HL-60 (cell line): ENCODE data around the gene AK8.

Experiments used
- DNase-seq, 2 experiments: peaks; one replicate each; pipeline ENCODE4 v3.0.0-alpha.2; 2010 to 2020; ENCODE audit warnings: low read depth in 1 of 2, low spot score in 1 of 2
- H3K27ac ChIP-seq: fragments of 250-450 bp; sonication (Bioruptor Pico); replicated peaks from 2 replicates; pipeline ENCODE4 v1.5.1; 2020; ENCODE audit warnings: mild to moderate bottlenecking, moderate library complexity
- H3K27me3 ChIP-seq: fragments of 250-450 bp; sonication (Bioruptor Pico); 2 replicates; pipeline ENCODE4 v1.5.1; 2021; ENCODE audit warnings: mild to moderate bottlenecking, moderate library complexity; ENCODE audit not compliant: insufficient read depth, poor library complexity, severe bottlenecking
- H3K4me3 ChIP-seq: replicated peaks from 2 replicates; pipeline ENCODE4 v1.5.1; 2011; ENCODE audit warnings: mild to moderate bottlenecking, control low read depth, low read length; ENCODE audit not compliant: insufficient read depth
- GABPA ChIP-seq: IDR thresholded peaks from 2 replicates; pipeline ENCODE4 v1.6.1; 2012; ENCODE audit warnings: low read depth
- POLR2AphosphoS5 ChIP-seq: IDR thresholded peaks from 2 replicates; pipeline ENCODE4 v1.6.1; 2012; ENCODE audit warnings: low read depth
- SPI1 ChIP-seq: IDR thresholded peaks from 2 replicates; pipeline ENCODE4 v1.6.1; 2012; ENCODE audit warnings: low read depth, mild to moderate bottlenecking, borderline replicate concordance
- TF ChIP-seq, protein P1 (sequence below): IDR thresholded peaks from one replicate; pipeline ENCODE4 v1.5.1; 2011; ENCODE audit warnings: low read length, control low read depth, inconsistent platforms; ENCODE audit not compliant: insufficient read depth
- TF ChIP-seq, protein P2 (sequence below): IDR thresholded peaks from 2 replicates; pipeline ENCODE4 v1.6.1; 2012; ENCODE audit warnings: low read depth; ENCODE audit not compliant: insufficient replicate concordance

The AK8 gene

DNA sequence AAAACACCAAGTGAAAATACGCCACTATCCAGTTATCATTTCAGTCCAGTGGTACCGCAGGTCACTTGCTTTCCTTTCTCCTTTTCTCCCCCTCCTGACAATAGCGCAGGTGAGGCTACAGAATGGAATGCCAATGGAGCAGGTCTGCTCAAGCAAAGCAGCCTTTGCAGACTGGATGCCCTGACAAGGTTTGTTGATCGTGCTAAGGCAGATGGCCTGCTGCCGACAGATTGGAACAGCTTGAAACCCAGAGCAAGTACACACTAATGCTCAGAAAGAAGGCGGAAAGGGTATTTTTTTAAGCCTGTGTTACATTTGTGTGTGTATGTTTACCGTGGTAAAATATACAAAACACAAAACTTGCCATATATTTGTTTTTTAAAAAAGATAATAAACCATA is 20.0 kb upstream of the AK8 start:
- Histone ChIP-seq H3K27me3 (no peaks in the 10 kb centered on the region), H3K4me3 (no peak overlapping the region), H3K27ac (no peak overlapping the region)
- no peak for DNase-seq
- TF ChIP-seq, protein P1, sequence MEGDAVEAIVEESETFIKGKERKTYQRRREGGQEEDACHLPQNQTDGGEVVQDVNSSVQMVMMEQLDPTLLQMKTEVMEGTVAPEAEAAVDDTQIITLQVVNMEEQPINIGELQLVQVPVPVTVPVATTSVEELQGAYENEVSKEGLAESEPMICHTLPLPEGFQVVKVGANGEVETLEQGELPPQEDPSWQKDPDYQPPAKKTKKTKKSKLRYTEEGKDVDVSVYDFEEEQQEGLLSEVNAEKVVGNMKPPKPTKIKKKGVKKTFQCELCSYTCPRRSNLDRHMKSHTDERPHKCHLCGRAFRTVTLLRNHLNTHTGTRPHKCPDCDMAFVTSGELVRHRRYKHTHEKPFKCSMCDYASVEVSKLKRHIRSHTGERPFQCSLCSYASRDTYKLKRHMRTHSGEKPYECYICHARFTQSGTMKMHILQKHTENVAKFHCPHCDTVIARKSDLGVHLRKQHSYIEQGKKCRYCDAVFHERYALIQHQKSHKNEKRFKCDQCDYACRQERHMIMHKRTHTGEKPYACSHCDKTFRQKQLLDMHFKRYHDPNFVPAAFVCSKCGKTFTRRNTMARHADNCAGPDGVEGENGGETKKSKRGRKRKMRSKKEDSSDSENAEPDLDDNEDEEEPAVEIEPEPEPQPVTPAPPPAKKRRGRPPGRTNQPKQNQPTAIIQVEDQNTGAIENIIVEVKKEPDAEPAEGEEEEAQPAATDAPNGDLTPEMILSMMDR = no peak
- TF ChIP-seq, protein P2, sequence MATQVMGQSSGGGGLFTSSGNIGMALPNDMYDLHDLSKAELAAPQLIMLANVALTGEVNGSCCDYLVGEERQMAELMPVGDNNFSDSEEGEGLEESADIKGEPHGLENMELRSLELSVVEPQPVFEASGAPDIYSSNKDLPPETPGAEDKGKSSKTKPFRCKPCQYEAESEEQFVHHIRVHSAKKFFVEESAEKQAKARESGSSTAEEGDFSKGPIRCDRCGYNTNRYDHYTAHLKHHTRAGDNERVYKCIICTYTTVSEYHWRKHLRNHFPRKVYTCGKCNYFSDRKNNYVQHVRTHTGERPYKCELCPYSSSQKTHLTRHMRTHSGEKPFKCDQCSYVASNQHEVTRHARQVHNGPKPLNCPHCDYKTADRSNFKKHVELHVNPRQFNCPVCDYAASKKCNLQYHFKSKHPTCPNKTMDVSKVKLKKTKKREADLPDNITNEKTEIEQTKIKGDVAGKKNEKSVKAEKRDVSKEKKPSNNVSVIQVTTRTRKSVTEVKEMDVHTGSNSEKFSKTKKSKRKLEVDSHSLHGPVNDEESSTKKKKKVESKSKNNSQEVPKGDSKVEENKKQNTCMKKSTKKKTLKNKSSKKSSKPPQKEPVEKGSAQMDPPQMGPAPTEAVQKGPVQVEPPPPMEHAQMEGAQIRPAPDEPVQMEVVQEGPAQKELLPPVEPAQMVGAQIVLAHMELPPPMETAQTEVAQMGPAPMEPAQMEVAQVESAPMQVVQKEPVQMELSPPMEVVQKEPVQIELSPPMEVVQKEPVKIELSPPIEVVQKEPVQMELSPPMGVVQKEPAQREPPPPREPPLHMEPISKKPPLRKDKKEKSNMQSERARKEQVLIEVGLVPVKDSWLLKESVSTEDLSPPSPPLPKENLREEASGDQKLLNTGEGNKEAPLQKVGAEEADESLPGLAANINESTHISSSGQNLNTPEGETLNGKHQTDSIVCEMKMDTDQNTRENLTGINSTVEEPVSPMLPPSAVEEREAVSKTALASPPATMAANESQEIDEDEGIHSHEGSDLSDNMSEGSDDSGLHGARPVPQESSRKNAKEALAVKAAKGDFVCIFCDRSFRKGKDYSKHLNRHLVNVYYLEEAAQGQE = no peak
- no peak for TF ChIP-seq POLR2AphosphoS5

DNA sequence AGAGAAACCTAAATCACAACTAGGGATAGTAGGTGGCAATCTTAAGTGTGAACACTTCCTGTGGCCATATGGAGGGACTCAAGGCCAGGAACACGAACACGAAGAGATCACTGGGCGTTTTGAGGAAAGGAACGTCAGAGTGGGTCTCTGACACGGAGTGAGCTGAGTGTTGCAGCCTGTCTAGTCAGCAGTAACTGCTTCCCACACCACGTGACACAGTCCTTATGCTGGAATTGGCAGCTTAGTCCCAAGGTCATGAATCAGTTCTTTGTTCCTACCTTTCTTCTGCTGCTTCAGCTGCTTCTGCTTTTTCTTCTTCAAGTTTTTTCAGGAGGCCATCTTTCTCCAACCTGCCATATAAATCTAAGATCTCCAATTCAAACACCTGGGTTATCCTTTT is 18.8 kb upstream of the AK8 start:
- Histone ChIP-seq H3K27ac (no peak overlapping the region), H3K4me3 (no peak overlapping the region), H3K27me3 (no peaks in the 10 kb centered on the region)
- no peak for DNase-seq
- TF ChIP-seq POLR2AphosphoS5 = no peak
- TF ChIP-seq, protein P1 = no peak
- no peak for TF ChIP-seq GABPA
- no peak for TF ChIP-seq SPI1

DNA sequence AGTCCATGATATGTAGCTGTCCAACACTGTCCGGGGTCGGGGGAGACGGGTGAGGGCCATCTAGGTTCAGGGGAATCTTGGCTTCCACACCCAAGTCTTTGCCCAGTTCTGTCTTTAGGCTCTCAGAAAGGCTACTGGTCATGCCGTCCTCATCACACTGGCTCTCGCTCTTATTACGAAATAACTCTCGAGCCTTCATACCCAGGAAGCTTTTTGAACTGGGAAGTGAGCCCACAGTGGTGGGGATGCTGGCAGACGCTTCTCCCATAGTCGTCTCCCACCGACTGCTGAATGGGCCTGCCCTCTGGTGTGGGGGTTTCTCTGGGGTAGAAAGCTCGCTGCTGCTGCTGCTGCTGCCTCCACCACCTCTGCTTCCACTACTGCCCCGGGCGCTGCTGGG is 18.2 kb upstream of the AK8 start:
- no peaks in the 10 kb centered on the region for H3K27me3 ChIP-seq
- TF ChIP-seq SPI1 (no peak), POLR2AphosphoS5 (no peak), GABPA (no peak)
- TF ChIP-seq, protein P1 = no peak
- TF ChIP-seq, protein P2 = no peak

More for the DNA sequence above, 18.2 kb upstream of the AK8 start:
- no peak for DNase-seq
- H3K4me3 ChIP-seq = no peak overlapping the region
- H3K27ac ChIP-seq = no peak overlapping the region
